Limb (tissue), 2 donors: Measurements from ENCODE around the gene OR2A25.
"Not testable (repeated sequence)": the region's sequence is repeated elsewhere in the genome, so short reads cannot be mapped to it uniquely, and the experiment has no call there.

Experiments used
- DNase-seq, 2 donors: peaks; one replicate each; pipeline ENCODE4 v3.0.0-alpha.2; 2016; ENCODE audit errors: extremely low spot score in 2 of 2

OR2A25 gene

GRCh38 chr7:144069511-144069910 is at the start of gene OR2A25:
TSS of gene OR2A25 (plus strand) at chr7:144069811. CDS start at chr7:144074220, 4,409 bp downstream.
- no peak for DNase-seq

GRCh38 chr7:144020340-144020739 is 49.3 kb upstream of the OR2A25 start:
- DNase-seq: no peak

GRCh38 chr7:144022169-144022568 is 47.4 kb upstream of the OR2A25 start:
- DNase-seq: no peak

- DNase-seq: no peak
These were observed 46.3 kb upstream of the OR2A25 start for GRCh38 chr7:144023171-144023827.

GRCh38 chr7:144024213-144024612 is 45.4 kb upstream of the OR2A25 start:
- DNase-seq: no peak

- no peak for DNase-seq
These were observed 43.3 kb upstream of the OR2A25 start for GRCh38 chr7:144026203-144026883.

- peak in 1 of 2 donors; percentile 48 for DNase-seq
These were observed 42.5 kb upstream of the OR2A25 start for GRCh38 chr7:144027070-144027469.

GRCh38 chr7:144027974-144028373 is 41.6 kb upstream of the OR2A25 start:
- no peak for DNase-seq

- no peak for DNase-seq
These were observed 41.1 kb upstream of the OR2A25 start for GRCh38 chr7:144028547-144028946.

- no peak for DNase-seq
These were observed 37.1 kb upstream of the OR2A25 start for GRCh38 chr7:144032516-144032915.

GRCh38 chr7:144032985-144033709 is 36.5 kb upstream of the OR2A25 start:
- no peak for DNase-seq

GRCh38 chr7:144035385-144035784 is 34.2 kb upstream of the OR2A25 start:
- DNase-seq: no peak

- no peak for DNase-seq
These were observed 33.2 kb upstream of the OR2A25 start for GRCh38 chr7:144036302-144036885.

GRCh38 chr7:144037414-144038035 is 32.1 kb upstream of the OR2A25 start:
- no peak for DNase-seq

- no peak for DNase-seq
These were observed 30.7 kb upstream of the OR2A25 start for GRCh38 chr7:144038887-144039286.

GRCh38 chr7:144048648-144049047 is 21.0 kb upstream of the OR2A25 start, which contains the start of gene OR2A5:
TSS of gene OR2A5 (plus strand) at chr7:144048948. CDS start at chr7:144050402, 1,454 bp downstream.
- no peak for DNase-seq

- no peak for DNase-seq
These were observed 20.1 kb upstream of the OR2A25 start for GRCh38 chr7:144049491-144049890.

- no peak for DNase-seq
These were observed 19.5 kb upstream of the OR2A25 start for GRCh38 chr7:144050093-144050492.

GRCh38 chr7:144050884-144051283 is 18.7 kb upstream of the OR2A25 start:
- DNase-seq: not testable (repeated sequence)

GRCh38 chr7:144057954-144058353 is 11.7 kb upstream of the OR2A25 start:
- no peak for DNase-seq

- DNase-seq: no peak
These were observed 5.9 kb upstream of the OR2A25 start for GRCh38 chr7:144063710-144064109.

- no peak for DNase-seq
These were observed 342 bp downstream of the OR2A25 start for GRCh38 chr7:144069953-144070352.
